Panc1 (cell line): Measurements from ENCODE around the gene EML1. TPM values are rescaled to one million over a fixed set of nuclear protein-coding genes. Genes with fewer than 3 reads are reported as not detected.

ENCODE experiments used
- ATAC-seq: fragments of 200-7000 bp; cut with Tn5 transposase; 2 replicates; pipeline ENCODE4 v1.9.1; 2020; ENCODE audit warnings: mild to moderate bottlenecking, moderate library complexity
- BruUV-seq: library from RNA; stranded (reverse); fragments of 400-500 nt; replicated peaks from 2 replicates; lab custom pipeline; 2021; lab: Mats Ljungman, UMichigan
- CTCF ChIA-PET: fragments of 300-600 bp; sonication (Branson Sonifier 250); formaldehyde crosslinking; loops from one replicate; lab custom pipeline; 2022; ENCODE audit warnings: antibody characterized with exemption; lab: Charles Lee
- POLR2A ChIA-PET: fragments of 300-600 bp; sonication (Branson Sonifier 250); formaldehyde crosslinking; loops from one replicate; lab custom pipeline; 2022; ENCODE audit warnings: antibody characterized with exemption; lab: Charles Lee
- DNase-seq: peaks from one replicate; pipeline ENCODE4 v3.0.0-alpha.2; 2010; ENCODE audit warnings: low read depth, low spot score
- H3K27ac ChIP-seq: 2 replicates; pipeline ENCODE4 v1.5.1; 2011; ENCODE audit warnings: mild to moderate bottlenecking, low read length, inconsistent platforms
- H3K27me3 ChIP-seq: fragments of 200-500 bp; sonication (Bioruptor generic); 2 replicates; pipeline ENCODE4 v1.6.0; 2014; ENCODE audit warnings: low read length, inconsistent platforms; ENCODE audit not compliant: control insufficient read depth, insufficient read depth
- H3K36me3 ChIP-seq: fragments of 200-500 bp; sonication (Bioruptor generic); 2 replicates; pipeline ENCODE4 v1.5.1; 2014; ENCODE audit warnings: inconsistent platforms, mild to moderate bottlenecking, low read length, moderate library complexity; ENCODE audit not compliant: control insufficient read depth, insufficient read depth
- H3K4me1 ChIP-seq: 2 replicates; pipeline ENCODE4 v1.5.1; 2011; ENCODE audit warnings: inconsistent platforms, mild to moderate bottlenecking, low read length, moderate library complexity; ENCODE audit not compliant: control insufficient read depth, insufficient read depth
- H3K4me3 ChIP-seq, 2 experiments: 2 replicates each; pipeline ENCODE4 v1.5.1; 2011 to 2012; ENCODE audit warnings: low read depth in 2 of 2, low read length in 2 of 2, mild to moderate bottlenecking in 2 of 2, inconsistent platforms in 1 of 2, moderate library complexity in 1 of 2
- H3K9me3 ChIP-seq: fragments of 200-500 bp; sonication (Bioruptor generic); 2 replicates; pipeline ENCODE4 v1.5.1; 2014; ENCODE audit warnings: low read depth, mild to moderate bottlenecking, inconsistent platforms, low read length, moderate library complexity; ENCODE audit not compliant: control insufficient read depth, insufficient read depth
- POLR2AphosphoS5 ChIP-seq: IDR thresholded peaks from 2 replicates; pipeline ENCODE4 v1.6.1; 2012; ENCODE audit warnings: mild to moderate bottlenecking, low read depth, low read length, moderate library complexity
- SIN3A ChIP-seq: IDR thresholded peaks from 2 replicates; pipeline ENCODE4 v1.6.1; 2012; ENCODE audit warnings: low read depth, mild to moderate bottlenecking, low read length, moderate library complexity, borderline replicate concordance; ENCODE audit not compliant: insufficient read depth
- TCF7L2 ChIP-seq: IDR thresholded peaks from 2 replicates; pipeline ENCODE4 v1.6.1; 2011; ENCODE audit warnings: mild to moderate bottlenecking, low read depth, low read length, inconsistent platforms
- in situ Hi-C: cut with HindIII; loops from 2 replicates; pipeline ENCODE4 v1.10.0; 2016; ENCODE audit warnings: low sequenced_read_pairs, low pct_unique_long_range_greater_than_20kb
- intact Hi-C: fragments of 100-400 bp; cut with micrococcal nuclease; formaldehyde crosslinking; loops from one replicate; pipeline ENCODE4 v1.10.0; 2022; ENCODE audit not compliant: unreplicated experiment
- total RNA-seq: library from RNA; stranded (reverse); gene quantifications from one replicate; pipeline ENCODE4 v1.2.1, GENCODE V29; 2021; ENCODE audit not compliant: unreplicated experiment
- TF ChIP-seq, protein P1 (sequence below), 2 experiments: IDR thresholded peaks; 2 replicates each; pipeline ENCODE4 v1.6.1; 2011 to 2012; ENCODE audit warnings: low read depth in 2 of 2, control low read depth in 1 of 2, low read length in 1 of 2, mild to moderate bottlenecking in 1 of 2, moderate library complexity in 1 of 2; ENCODE audit not compliant: insufficient read depth in 1 of 2
- TF ChIP-seq, protein P2 (sequence below): fragments of 450-650 bp; IDR thresholded peaks from 2 replicates; pipeline ENCODE4 v1.5.1; 2017; ENCODE audit warnings: mild to moderate bottlenecking

Gene EML1
- total RNA-seq, 1 experiment from 2014 or later = 35.3 TPM

DNA sequence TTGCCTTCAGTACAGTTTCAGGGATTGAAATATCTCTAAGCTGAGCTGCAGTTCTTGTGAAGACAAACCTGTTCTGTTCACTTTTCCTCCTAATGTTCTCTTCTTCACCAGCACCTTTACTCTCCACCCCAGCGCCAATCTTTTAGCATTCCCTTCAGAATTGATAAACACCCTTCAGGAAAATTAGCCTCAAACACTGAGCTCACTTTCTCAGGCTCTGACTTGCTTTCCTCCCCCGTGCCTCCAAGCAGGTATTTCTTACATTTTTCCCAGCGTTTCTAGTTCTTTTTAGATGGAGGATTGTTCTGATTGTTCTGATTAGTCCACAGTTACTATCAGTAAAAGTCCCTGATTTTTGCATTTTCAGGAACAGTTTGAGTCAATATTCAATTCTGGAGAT is 183.5 kb downstream of the EML1 start:
- H3K27me3 ChIP-seq = no peaks in the 10 kb centered on the region
- CTCF ChIA-PET = no interaction called here
- no peak for DNase-seq
- no peak overlapping the region for H3K27ac ChIP-seq
- no peak overlapping the region for H3K4me3 ChIP-seq
- TF ChIP-seq SIN3A = no peak
- TF ChIP-seq, protein P1, sequence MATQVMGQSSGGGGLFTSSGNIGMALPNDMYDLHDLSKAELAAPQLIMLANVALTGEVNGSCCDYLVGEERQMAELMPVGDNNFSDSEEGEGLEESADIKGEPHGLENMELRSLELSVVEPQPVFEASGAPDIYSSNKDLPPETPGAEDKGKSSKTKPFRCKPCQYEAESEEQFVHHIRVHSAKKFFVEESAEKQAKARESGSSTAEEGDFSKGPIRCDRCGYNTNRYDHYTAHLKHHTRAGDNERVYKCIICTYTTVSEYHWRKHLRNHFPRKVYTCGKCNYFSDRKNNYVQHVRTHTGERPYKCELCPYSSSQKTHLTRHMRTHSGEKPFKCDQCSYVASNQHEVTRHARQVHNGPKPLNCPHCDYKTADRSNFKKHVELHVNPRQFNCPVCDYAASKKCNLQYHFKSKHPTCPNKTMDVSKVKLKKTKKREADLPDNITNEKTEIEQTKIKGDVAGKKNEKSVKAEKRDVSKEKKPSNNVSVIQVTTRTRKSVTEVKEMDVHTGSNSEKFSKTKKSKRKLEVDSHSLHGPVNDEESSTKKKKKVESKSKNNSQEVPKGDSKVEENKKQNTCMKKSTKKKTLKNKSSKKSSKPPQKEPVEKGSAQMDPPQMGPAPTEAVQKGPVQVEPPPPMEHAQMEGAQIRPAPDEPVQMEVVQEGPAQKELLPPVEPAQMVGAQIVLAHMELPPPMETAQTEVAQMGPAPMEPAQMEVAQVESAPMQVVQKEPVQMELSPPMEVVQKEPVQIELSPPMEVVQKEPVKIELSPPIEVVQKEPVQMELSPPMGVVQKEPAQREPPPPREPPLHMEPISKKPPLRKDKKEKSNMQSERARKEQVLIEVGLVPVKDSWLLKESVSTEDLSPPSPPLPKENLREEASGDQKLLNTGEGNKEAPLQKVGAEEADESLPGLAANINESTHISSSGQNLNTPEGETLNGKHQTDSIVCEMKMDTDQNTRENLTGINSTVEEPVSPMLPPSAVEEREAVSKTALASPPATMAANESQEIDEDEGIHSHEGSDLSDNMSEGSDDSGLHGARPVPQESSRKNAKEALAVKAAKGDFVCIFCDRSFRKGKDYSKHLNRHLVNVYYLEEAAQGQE (IDR thresholded peaks at IDR 0.05; ENCODE audit: insufficient read depth in 1 of 2, low read depth in 2 of 2, low read length in 1 of 2) = no peak
- TF ChIP-seq TCF7L2 = no peak
- TF ChIP-seq, protein P2, sequence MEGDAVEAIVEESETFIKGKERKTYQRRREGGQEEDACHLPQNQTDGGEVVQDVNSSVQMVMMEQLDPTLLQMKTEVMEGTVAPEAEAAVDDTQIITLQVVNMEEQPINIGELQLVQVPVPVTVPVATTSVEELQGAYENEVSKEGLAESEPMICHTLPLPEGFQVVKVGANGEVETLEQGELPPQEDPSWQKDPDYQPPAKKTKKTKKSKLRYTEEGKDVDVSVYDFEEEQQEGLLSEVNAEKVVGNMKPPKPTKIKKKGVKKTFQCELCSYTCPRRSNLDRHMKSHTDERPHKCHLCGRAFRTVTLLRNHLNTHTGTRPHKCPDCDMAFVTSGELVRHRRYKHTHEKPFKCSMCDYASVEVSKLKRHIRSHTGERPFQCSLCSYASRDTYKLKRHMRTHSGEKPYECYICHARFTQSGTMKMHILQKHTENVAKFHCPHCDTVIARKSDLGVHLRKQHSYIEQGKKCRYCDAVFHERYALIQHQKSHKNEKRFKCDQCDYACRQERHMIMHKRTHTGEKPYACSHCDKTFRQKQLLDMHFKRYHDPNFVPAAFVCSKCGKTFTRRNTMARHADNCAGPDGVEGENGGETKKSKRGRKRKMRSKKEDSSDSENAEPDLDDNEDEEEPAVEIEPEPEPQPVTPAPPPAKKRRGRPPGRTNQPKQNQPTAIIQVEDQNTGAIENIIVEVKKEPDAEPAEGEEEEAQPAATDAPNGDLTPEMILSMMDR = no peak
- TF ChIP-seq POLR2AphosphoS5 = no peak
- POLR2A ChIA-PET = no interaction called here
- H3K4me1 ChIP-seq = peaks cover 9% of the 10 kb centered on the region; the same call in 1 of the 2 replicates
- no peak for ATAC-seq
- H3K36me3 ChIP-seq = no peaks in the 10 kb centered on the region
- no TSS peak for BruUV-seq
- in situ Hi-C loops = no loop called here
- H3K9me3 ChIP-seq = peaks cover 11% of the 10 kb centered on the region; the same call in 1 of the 2 replicates
- intact Hi-C loops = no loop called here

DNA sequence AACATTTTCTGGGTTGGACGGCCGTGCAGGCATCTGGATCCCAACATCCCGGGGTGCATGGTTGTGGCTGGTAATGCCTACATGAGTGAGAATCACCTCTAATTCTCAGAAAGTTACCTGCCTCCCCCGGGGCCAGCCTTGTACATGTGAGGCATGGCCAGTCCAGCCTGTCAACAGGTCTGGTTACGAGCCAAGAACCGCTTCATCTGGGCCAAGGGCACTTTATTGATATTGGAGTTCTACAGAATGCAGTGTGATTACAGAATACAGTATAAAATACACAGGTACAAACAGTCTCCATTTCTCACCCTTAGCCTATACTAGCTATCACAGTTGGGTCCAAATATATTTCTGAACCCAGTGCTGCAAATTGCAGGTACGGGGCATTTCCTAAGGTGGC is 187.1 kb downstream of the EML1 start:
- H3K27ac ChIP-seq = no peak overlapping the region
- ChIA-PET CTCF (no interaction called here), POLR2A (interaction anchor here (0.5 kb wide), 1 partner anchor 9 kb away, joined by 5 read pairs; no protein-coding TSS in a partner anchor)
- no TSS peak for BruUV-seq
- intact Hi-C loops (no loop called here), in situ Hi-C loops (no loop called here)
- H3K4me1 ChIP-seq = peaks cover 23% of the 10 kb centered on the region
- DNase-seq (no peak), ATAC-seq (no peak)
- H3K4me3 ChIP-seq = no peak overlapping the region
- TF ChIP-seq, protein P1 (IDR thresholded peaks at IDR 0.05; ENCODE audit: insufficient read depth in 1 of 2, low read depth in 2 of 2, low read length in 1 of 2) = no peak
- TF ChIP-seq TCF7L2 = no peak
- TF ChIP-seq POLR2AphosphoS5 = no peak
- TF ChIP-seq SIN3A = no peak
- TF ChIP-seq, protein P2 = no peak
- peaks cover 3% of the 10 kb centered on the region; the same call in 1 of the 2 replicates for H3K9me3 ChIP-seq
- H3K27me3 ChIP-seq = no peaks in the 10 kb centered on the region
- no peaks in the 10 kb centered on the region for H3K36me3 ChIP-seq
